Transverse colon (tissue), 4 donors: ENCODE measurements around the gene HDAC3.
A peak's percentile ranks its signal among the peaks of the same experiment; 100 is the strongest.

Experiments
- EP300 ChIP-seq: sonication (generic); formaldehyde crosslinking; IDR thresholded peaks from one replicate; pipeline ENCODE4 v1.6.1; 2017; ENCODE audit warnings: antibody characterized with exemption, low read depth
- POLR2A ChIP-seq: fragments of 450-650 bp; IDR thresholded peaks from one replicate; pipeline ENCODE4 v1.6.1; 2016; ENCODE audit warnings: antibody characterized with exemption, mild to moderate bottlenecking, moderate library complexity
- POLR2AphosphoS5 ChIP-seq, 3 donors: sonication (generic); formaldehyde crosslinking; IDR thresholded peaks; one replicate each; pipeline ENCODE4 v1.6.1; 2016; ENCODE audit warnings: antibody characterized with exemption in 3 of 3
- TF ChIP-seq, protein P1 (sequence below), 5 experiments: fragments of 200-600 bp in 3 of 5; fragments of 450-650 bp in 2 of 5; sonication (generic) in 3 of 5; IDR thresholded peaks; 1 replicate in 2 of 5; 2 replicates in 3 of 5; pipeline ENCODE4 v1.5.1; 2016 to 2017; ENCODE audit warnings: antibody characterized with exemption in 5 of 5, inconsistent platforms in 3 of 5, mild to moderate bottlenecking in 2 of 5, moderate library complexity in 1 of 5

DNA sequence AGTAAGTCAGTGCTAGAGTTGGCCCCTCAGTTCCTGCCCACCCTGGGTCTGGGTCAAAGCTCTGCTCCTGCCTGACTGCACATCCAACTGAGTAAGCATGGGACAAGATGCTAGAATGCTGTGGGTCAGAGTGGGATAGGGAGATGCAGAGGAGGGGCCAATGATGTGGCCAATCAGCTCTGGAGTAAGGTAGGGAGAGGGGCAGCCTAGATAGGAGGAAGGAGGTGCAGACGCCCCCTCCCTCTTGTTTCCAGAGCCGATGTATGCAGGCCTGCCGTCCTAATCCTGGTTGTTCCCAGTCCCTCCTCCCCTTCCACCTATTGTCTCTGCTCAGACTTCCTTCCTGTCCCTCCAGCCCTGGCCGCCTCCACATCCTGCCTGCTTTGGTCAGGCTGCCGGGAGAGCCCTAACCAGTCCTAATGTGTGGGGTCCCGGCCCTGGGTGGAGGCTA, 44.1 kb upstream of the HDAC3 start:
- TF ChIP-seq, protein P1, sequence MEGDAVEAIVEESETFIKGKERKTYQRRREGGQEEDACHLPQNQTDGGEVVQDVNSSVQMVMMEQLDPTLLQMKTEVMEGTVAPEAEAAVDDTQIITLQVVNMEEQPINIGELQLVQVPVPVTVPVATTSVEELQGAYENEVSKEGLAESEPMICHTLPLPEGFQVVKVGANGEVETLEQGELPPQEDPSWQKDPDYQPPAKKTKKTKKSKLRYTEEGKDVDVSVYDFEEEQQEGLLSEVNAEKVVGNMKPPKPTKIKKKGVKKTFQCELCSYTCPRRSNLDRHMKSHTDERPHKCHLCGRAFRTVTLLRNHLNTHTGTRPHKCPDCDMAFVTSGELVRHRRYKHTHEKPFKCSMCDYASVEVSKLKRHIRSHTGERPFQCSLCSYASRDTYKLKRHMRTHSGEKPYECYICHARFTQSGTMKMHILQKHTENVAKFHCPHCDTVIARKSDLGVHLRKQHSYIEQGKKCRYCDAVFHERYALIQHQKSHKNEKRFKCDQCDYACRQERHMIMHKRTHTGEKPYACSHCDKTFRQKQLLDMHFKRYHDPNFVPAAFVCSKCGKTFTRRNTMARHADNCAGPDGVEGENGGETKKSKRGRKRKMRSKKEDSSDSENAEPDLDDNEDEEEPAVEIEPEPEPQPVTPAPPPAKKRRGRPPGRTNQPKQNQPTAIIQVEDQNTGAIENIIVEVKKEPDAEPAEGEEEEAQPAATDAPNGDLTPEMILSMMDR (IDR thresholded peaks at IDR 0.05) = no peak
- TF ChIP-seq POLR2AphosphoS5 (IDR thresholded peaks at IDR 0.05) (no peak), POLR2A (peak; percentile 9), EP300 (no peak)
